Esophagus muscularis mucosa (tissue), 4 donors: ENCODE measurements around the gene RRBP1.

Source experiments
- CTCF ChIP-seq, 3 experiments: fragments of 200-600 bp in 2 of 3; fragments of 450-650 bp in 1 of 3; sonication (generic) in 2 of 3; IDR thresholded peaks; one replicate each; pipeline ENCODE4 v1.5.1; 2017 to 2019; ENCODE audit warnings: antibody characterized with exemption in 3 of 3, mild to moderate bottlenecking in 2 of 3, moderate library complexity in 1 of 3
- EP300 ChIP-seq: sonication (generic); formaldehyde crosslinking; IDR thresholded peaks from one replicate; pipeline ENCODE4 v1.6.1; 2017; ENCODE audit warnings: antibody characterized with exemption
- POLR2A ChIP-seq: fragments of 450-650 bp; IDR thresholded peaks from one replicate; pipeline ENCODE4 v1.6.1; 2017; ENCODE audit warnings: antibody characterized with exemption, moderate library complexity, mild to moderate bottlenecking, low read depth
- POLR2AphosphoS5 ChIP-seq, 2 donors: sonication (generic); formaldehyde crosslinking; IDR thresholded peaks; one replicate each; pipeline ENCODE4 v1.6.1; 2017; ENCODE audit warnings: antibody characterized with exemption in 2 of 2

GRCh38 chr20:17666481-17666880, 15.6 kb downstream of the RRBP1 start:
- TF ChIP-seq CTCF (IDR thresholded peaks at IDR 0.05), result no peak
- TF ChIP-seq POLR2A, result no peak
- TF ChIP-seq POLR2AphosphoS5 (IDR thresholded peaks at IDR 0.05), result no peak
- TF ChIP-seq EP300, result no peak
